ENCODE results near the gene ATP6V1B1.

- TF ChIP-seq POLR2A (IDR thresholded peaks at IDR 0.05) = no peak
- TF ChIP-seq, protein P1, sequence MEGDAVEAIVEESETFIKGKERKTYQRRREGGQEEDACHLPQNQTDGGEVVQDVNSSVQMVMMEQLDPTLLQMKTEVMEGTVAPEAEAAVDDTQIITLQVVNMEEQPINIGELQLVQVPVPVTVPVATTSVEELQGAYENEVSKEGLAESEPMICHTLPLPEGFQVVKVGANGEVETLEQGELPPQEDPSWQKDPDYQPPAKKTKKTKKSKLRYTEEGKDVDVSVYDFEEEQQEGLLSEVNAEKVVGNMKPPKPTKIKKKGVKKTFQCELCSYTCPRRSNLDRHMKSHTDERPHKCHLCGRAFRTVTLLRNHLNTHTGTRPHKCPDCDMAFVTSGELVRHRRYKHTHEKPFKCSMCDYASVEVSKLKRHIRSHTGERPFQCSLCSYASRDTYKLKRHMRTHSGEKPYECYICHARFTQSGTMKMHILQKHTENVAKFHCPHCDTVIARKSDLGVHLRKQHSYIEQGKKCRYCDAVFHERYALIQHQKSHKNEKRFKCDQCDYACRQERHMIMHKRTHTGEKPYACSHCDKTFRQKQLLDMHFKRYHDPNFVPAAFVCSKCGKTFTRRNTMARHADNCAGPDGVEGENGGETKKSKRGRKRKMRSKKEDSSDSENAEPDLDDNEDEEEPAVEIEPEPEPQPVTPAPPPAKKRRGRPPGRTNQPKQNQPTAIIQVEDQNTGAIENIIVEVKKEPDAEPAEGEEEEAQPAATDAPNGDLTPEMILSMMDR (IDR thresholded peaks at IDR 0.05) = no peak
Measured at GRCh38 chr2:70901227-70902066, 34.3 kb upstream of the ATP6V1B1 start.

Data from tibial nerve (tissue), 3 donors.